Activated CD4-positive, alpha-beta T cell treated with anti-CD3 and anti-CD28 coated beads, Interleukin-2, amount 10 ng/mL, durations not matched to agents 24 days and 14 days (primary cell): Measurements from ENCODE around the gene APPBP2. TPM values are rescaled to one million over a fixed set of nuclear protein-coding genes. Genes with fewer than 3 reads are reported as not detected.

Source experiments
- DNase-seq: peaks from one replicate; pipeline ENCODE4 v3.0.0; 2022
- H3K27ac Mint-ChIP-seq: one replicate; pipeline ENCODE4 v1.8.0; 2022; ENCODE audit warnings: mild to moderate bottlenecking, mixed read lengths
- H3K27me3 Mint-ChIP-seq: one replicate; pipeline ENCODE4 v1.8.0; 2022; ENCODE audit warnings: mixed read lengths
- H3K36me3 Mint-ChIP-seq: one replicate; pipeline ENCODE4 v1.8.0; 2022; ENCODE audit warnings: low read depth, mild to moderate bottlenecking, mixed read lengths
- H3K4me1 Mint-ChIP-seq: one replicate; pipeline ENCODE4 v1.8.0; 2021; ENCODE audit warnings: mixed read lengths
- H3K4me3 Mint-ChIP-seq: one replicate; pipeline ENCODE4 v1.8.0; 2022; ENCODE audit warnings: mild to moderate bottlenecking, moderate library complexity, mixed read lengths
- H3K9me3 Mint-ChIP-seq: one replicate; pipeline ENCODE4 v1.8.0; 2021; ENCODE audit warnings: mixed read lengths
- intact Hi-C: fragments of 100-400 bp; cut with micrococcal nuclease; formaldehyde crosslinking; loops from one replicate; pipeline ENCODE4 v1.15.1; 2023
- total RNA-seq: library from RNA; stranded (reverse); gene quantifications from 2 replicates; pipeline ENCODE4 v1.2.3, GENCODE V29; 2022

The APPBP2 gene
- total RNA-seq, 1 donor from 2014 or later: 25.1 TPM

GRCh38 chr17:60545465-60546191 lies 19.6 kb upstream of the APPBP2 start:
- no peaks in the 10 kb centered on the region for H3K36me3 Mint-ChIP-seq
- no peak overlapping the region for H3K27ac Mint-ChIP-seq
- H3K4me1 Mint-ChIP-seq: no peaks in the 10 kb centered on the region
- no peaks in the 10 kb centered on the region for H3K27me3 Mint-ChIP-seq
- no peaks in the 10 kb centered on the region for H3K9me3 Mint-ChIP-seq
- intact Hi-C loops: no loop called here
- no peak for DNase-seq
- no peak overlapping the region for H3K4me3 Mint-ChIP-seq

- DNase-seq: no peak
- H3K27ac Mint-ChIP-seq: no peak overlapping the region
- H3K4me1 Mint-ChIP-seq: no peaks in the 10 kb centered on the region
- no peaks in the 10 kb centered on the region for H3K9me3 Mint-ChIP-seq
- H3K4me3 Mint-ChIP-seq: no peak overlapping the region
- H3K36me3 Mint-ChIP-seq: no peaks in the 10 kb centered on the region
- peaks cover 2% of the 10 kb centered on the region for H3K27me3 Mint-ChIP-seq
- intact Hi-C loops: no loop called here
Measured at GRCh38 chr17:60542071-60542470, 16.0 kb upstream of the APPBP2 start.

GRCh38 chr17:60540460-60540859 lies 14.4 kb upstream of the APPBP2 start:
- Mint-ChIP-seq H3K9me3 (no peaks in the 10 kb centered on the region), H3K4me1 (no peaks in the 10 kb centered on the region), H3K27ac (no peak overlapping the region), H3K4me3 (no peak overlapping the region), H3K27me3 (peaks cover 2% of the 10 kb centered on the region), H3K36me3 (no peaks in the 10 kb centered on the region)
- intact Hi-C loops: no loop called here
- DNase-seq: no peak

GRCh38 chr17:60539807-60540206 lies 13.8 kb upstream of the APPBP2 start:
- Mint-ChIP-seq H3K27me3 (peaks cover 2% of the 10 kb centered on the region), H3K4me1 (no peaks in the 10 kb centered on the region), H3K36me3 (no peaks in the 10 kb centered on the region), H3K27ac (no peak overlapping the region), H3K4me3 (no peak overlapping the region), H3K9me3 (no peaks in the 10 kb centered on the region)
- intact Hi-C loops: no loop called here
- DNase-seq: no peak

GRCh38 chr17:60538726-60539125 lies 12.7 kb upstream of the APPBP2 start:
- no peaks in the 10 kb centered on the region for H3K4me1 Mint-ChIP-seq

GRCh38 chr17:60535382-60536279 lies 9.6 kb upstream of the APPBP2 start:
- intact Hi-C loops: no loop called here
- Mint-ChIP-seq H3K36me3 (no peaks in the 10 kb centered on the region), H3K4me3 (no peak overlapping the region), H3K9me3 (no peaks in the 10 kb centered on the region), H3K27me3 (peaks cover 11% of the 10 kb centered on the region), H3K27ac (no peak overlapping the region), H3K4me1 (peaks cover 2% of the 10 kb centered on the region)
- no peak for DNase-seq

More at GRCh38 chr17:60538726-60539125, 12.7 kb upstream of the APPBP2 start:
- Mint-ChIP-seq H3K4me3 (no peak overlapping the region), H3K27ac (no peak overlapping the region), H3K9me3 (no peaks in the 10 kb centered on the region), H3K36me3 (no peaks in the 10 kb centered on the region), H3K27me3 (peaks cover 4% of the 10 kb centered on the region)
- intact Hi-C loops: no loop called here
- DNase-seq: no peak

- Mint-ChIP-seq H3K4me1 (peaks cover 2% of the 10 kb centered on the region), H3K27me3 (peaks cover 13% of the 10 kb centered on the region), H3K4me3 (no peak overlapping the region), H3K27ac (no peak overlapping the region), H3K9me3 (no peaks in the 10 kb centered on the region), H3K36me3 (no peaks in the 10 kb centered on the region)
- intact Hi-C loops: no loop called here
- DNase-seq: no peak
Measured at GRCh38 chr17:60534613-60535157, 8.6 kb upstream of the APPBP2 start.

GRCh38 chr17:60534010-60534555 lies 8.0 kb upstream of the APPBP2 start:
- H3K4me1 Mint-ChIP-seq: peaks cover 2% of the 10 kb centered on the region
- H3K27me3 Mint-ChIP-seq: peaks cover 13% of the 10 kb centered on the region
- H3K9me3 Mint-ChIP-seq: no peaks in the 10 kb centered on the region
- intact Hi-C loops: no loop called here
- no peak for DNase-seq
- no peak overlapping the region for H3K4me3 Mint-ChIP-seq
- no peaks in the 10 kb centered on the region for H3K36me3 Mint-ChIP-seq
- H3K27ac Mint-ChIP-seq: no peak overlapping the region

GRCh38 chr17:60529806-60530205 lies 3.8 kb upstream of the APPBP2 start:
- intact Hi-C loops: loop anchor here (5.0 kb wide), 2 partner anchors 112 to 453 kb away; partner anchors contain the start of gene HEATR6
- H3K27ac Mint-ChIP-seq: no peak overlapping the region
- H3K4me1 Mint-ChIP-seq: peaks cover 17% of the 10 kb centered on the region
- H3K36me3 Mint-ChIP-seq: peaks cover 9% of the 10 kb centered on the region
- H3K4me3 Mint-ChIP-seq: no peak overlapping the region
- no peak for DNase-seq
- H3K27me3 Mint-ChIP-seq: peaks cover 13% of the 10 kb centered on the region
- no peaks in the 10 kb centered on the region for H3K9me3 Mint-ChIP-seq

- no peak overlapping the region for H3K27ac Mint-ChIP-seq
- peaks cover 9% of the 10 kb centered on the region for H3K36me3 Mint-ChIP-seq
- no peaks in the 10 kb centered on the region for H3K9me3 Mint-ChIP-seq
- peaks cover 10% of the 10 kb centered on the region for H3K27me3 Mint-ChIP-seq
- no peak overlapping the region for H3K4me3 Mint-ChIP-seq
- DNase-seq: no peak
- intact Hi-C loops: loop anchor here (5.0 kb wide), 2 partner anchors 113 to 452 kb away; partner anchors contain the start of gene HEATR6
- peaks cover 25% of the 10 kb centered on the region for H3K4me1 Mint-ChIP-seq
Measured at GRCh38 chr17:60528828-60529227, 2.8 kb upstream of the APPBP2 start.

GRCh38 chr17:60527701-60528100 lies 1.7 kb upstream of the APPBP2 start:
- H3K4me1 Mint-ChIP-seq: peaks cover 31% of the 10 kb centered on the region
- H3K9me3 Mint-ChIP-seq: no peaks in the 10 kb centered on the region
- intact Hi-C loops: loop anchor here (5.0 kb wide), 2 partner anchors 115 to 450 kb away; partner anchors contain the start of gene HEATR6
- H3K27ac Mint-ChIP-seq: no peak overlapping the region
- H3K4me3 Mint-ChIP-seq: peak overlapping the region; percentile 35
- DNase-seq: no peak
- peaks cover 9% of the 10 kb centered on the region for H3K36me3 Mint-ChIP-seq
- peaks cover 8% of the 10 kb centered on the region for H3K27me3 Mint-ChIP-seq

GRCh38 chr17:60526726-60527125 lies 684 bp upstream of the APPBP2 start:
- intact Hi-C loops: loop anchor here (5.0 kb wide), 2 partner anchors 116 to 449 kb away; partner anchors contain the start of gene HEATR6
- DNase-seq: no peak
- H3K27me3 Mint-ChIP-seq: peaks cover 7% of the 10 kb centered on the region
- peaks cover 11% of the 10 kb centered on the region for H3K36me3 Mint-ChIP-seq
- peaks cover 34% of the 10 kb centered on the region for H3K4me1 Mint-ChIP-seq
- H3K27ac Mint-ChIP-seq: peak overlapping the region; percentile 97
- peak overlapping the region; percentile 97 for H3K4me3 Mint-ChIP-seq
- H3K9me3 Mint-ChIP-seq: no peaks in the 10 kb centered on the region

GRCh38 chr17:60525328-60525684 lies 736 bp downstream of the APPBP2 start:
- H3K36me3 Mint-ChIP-seq: peaks cover 16% of the 10 kb centered on the region
- intact Hi-C loops: loop anchor here (2.0 to 5.0 kb wide), 5 partner anchors 75 to 448 kb away; partner anchors contain the start of genes BCAS3, HEATR6, PPM1D and USP32
- peak overlapping the region; percentile 97 for H3K27ac Mint-ChIP-seq
- peak overlapping the region; percentile 97 for H3K4me3 Mint-ChIP-seq
- H3K9me3 Mint-ChIP-seq: no peaks in the 10 kb centered on the region
- H3K27me3 Mint-ChIP-seq: peaks cover 3% of the 10 kb centered on the region
- H3K4me1 Mint-ChIP-seq: peaks cover 36% of the 10 kb centered on the region
- DNase-seq: no peak
